A549 treated with Hydrocortisone at 1 μM for 4 hours (cell line): Measurements from ENCODE around the gene MTRFR. TPM values are rescaled to one million over a fixed set of nuclear protein-coding genes. Genes with fewer than 3 reads are reported as not detected.

Experiments used
- total RNA-seq: library from RNA; stranded (reverse); fragments of 200-300 nt; extraction: Qiagen RNA extraction; gene quantifications from 5 replicates; pipeline ENCODE4 v1.2.3, GENCODE V29; 2022

Gene MTRFR
- 12.9 to 19.9 TPM (median 15.8 TPM) in 5 replicates for total RNA-seq

DNA sequence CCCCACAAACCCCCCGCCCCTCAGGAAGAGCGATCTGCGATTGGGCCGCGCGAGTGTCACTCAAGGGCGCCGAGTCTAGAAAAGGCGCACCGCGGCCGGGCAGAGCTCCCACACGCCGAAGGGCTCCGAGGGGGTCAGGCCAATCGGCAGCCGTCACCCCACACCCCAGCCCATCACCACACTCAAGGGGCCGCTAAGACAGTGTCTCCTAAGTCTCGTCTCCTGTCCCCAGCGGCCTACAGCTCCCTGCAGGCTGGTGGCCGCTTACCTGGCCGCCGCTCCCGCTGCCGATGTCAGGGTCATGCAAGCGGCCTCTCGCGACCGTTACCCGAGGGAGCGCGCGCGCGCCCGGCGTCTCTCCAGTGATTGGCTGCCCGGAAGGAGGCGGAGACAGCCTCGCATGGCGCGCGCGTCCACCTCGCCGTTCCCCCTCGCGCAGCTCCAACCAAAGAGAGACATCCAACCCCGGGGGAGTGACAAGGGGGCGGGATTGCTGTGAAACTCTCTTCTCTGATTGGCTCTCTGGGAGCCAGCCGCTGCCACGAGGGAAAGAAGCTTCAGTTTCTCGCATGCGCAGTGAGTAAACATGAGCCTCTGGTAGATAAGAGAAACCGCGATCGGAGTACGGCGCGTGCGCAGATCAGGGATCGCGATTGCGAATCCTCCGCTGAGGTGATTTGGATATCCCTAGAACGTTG is at the start of gene MTRFR, which contains the start of gene MPHOSPH9:
TSS of gene MTRFR (plus strand) at position 630 of the 698 bp plus-strand sequence. CDS start 20,239 bp downstream, outside the sequence.
TSS of gene MPHOSPH9 (minus strand) at position 335 of the 698 bp plus-strand sequence. CDS start 2,777 bp downstream, outside the sequence.

Other genes starting within 250 kb of the MTRFR start
- gene PITPNM2, start 82.3 kb upstream of the MTRFR start, total RNA-seq: 16.2 to 21.8 TPM (median 19.0 TPM) in 5 replicates
- gene MPHOSPH9, start 295 bp upstream of the MTRFR start, total RNA-seq: 17.2 to 28.3 TPM (median 19.9 TPM) in 5 replicates
- gene CDK2AP1, start 38.4 kb downstream of the MTRFR start, total RNA-seq: 125 to 179 TPM (median 161 TPM) in 5 replicates
- gene SBNO1, start 131.4 kb downstream of the MTRFR start, total RNA-seq: 15.9 to 29.3 TPM (median 22.6 TPM) in 5 replicates
- 49.9 to 60.5 TPM (median 53.9 TPM) in 5 replicates for gene KMT5A, start 150.7 kb downstream of the MTRFR start, total RNA-seq
- 1.4 to 1.6 TPM (median 1.5 TPM) in 5 replicates for gene RILPL2, start 203.2 kb downstream of the MTRFR start, total RNA-seq
- gene SNRNP35, start 224.7 kb downstream of the MTRFR start, total RNA-seq: 17.8 to 20.3 TPM (median 18.6 TPM) in 5 replicates